Skeletal muscle satellite cell (primary cell): ENCODE measurements around the gene DIS3L.
A peak's percentile ranks its signal among the peaks of the same experiment; 100 is the strongest.
"Not testable (repeated sequence)": the region's sequence is repeated elsewhere in the genome, so short reads cannot be mapped to it uniquely, and the experiment has no call there.

Experiments used
- H3K27me3 ChIP-seq: 2 replicates; pipeline ENCODE4 v1.7.0; 2013; ENCODE audit warnings: low read length; ENCODE audit not compliant: control insufficient read depth, insufficient read depth
- H3K36me3 ChIP-seq: 2 replicates; pipeline ENCODE4 v1.7.0; 2013; ENCODE audit warnings: mild to moderate bottlenecking, control low read depth, low read length; ENCODE audit not compliant: insufficient read depth
- H3K4me1 ChIP-seq: 2 replicates; pipeline ENCODE4 v1.7.0; 2013; ENCODE audit warnings: low read length; ENCODE audit not compliant: control insufficient read depth, insufficient read depth
- H3K4me2 ChIP-seq: 2 replicates; pipeline ENCODE4 v1.7.0; 2013; ENCODE audit warnings: mild to moderate bottlenecking, low read length
- H3K4me3 ChIP-seq: 2 replicates; pipeline ENCODE4 v1.7.0; 2013; ENCODE audit warnings: low read length
- H3K9ac ChIP-seq: 2 replicates; pipeline ENCODE4 v1.7.0; 2013; ENCODE audit warnings: mild to moderate bottlenecking, low read depth, low read length, moderate library complexity
- H3K9me3 ChIP-seq: replicated peaks from 2 replicates; pipeline ENCODE4 v1.7.0; 2013; ENCODE audit warnings: mild to moderate bottlenecking, control low read depth, low read length

Gene DIS3L

DNA sequence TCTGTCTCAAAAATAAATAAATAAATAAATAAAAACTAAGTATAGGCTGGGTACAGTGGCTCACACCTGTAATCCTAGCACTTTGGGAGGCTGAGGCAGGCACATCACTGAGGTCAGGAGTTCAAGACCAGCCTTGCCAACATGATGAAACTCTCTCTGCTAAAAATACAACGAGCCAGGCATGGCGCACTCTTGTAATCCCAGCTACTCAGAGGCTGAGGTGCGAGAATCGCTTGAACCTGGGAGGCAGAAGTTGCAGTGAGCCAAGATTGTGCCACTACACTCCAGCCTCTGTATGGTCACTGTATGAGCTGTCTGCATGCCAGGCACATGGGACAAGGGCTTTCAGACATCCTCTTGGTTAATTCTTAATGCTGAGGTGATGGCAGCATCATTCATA lies 34.4 kb downstream of the DIS3L start:
- peaks cover 36% of the 10 kb centered on the region for H3K36me3 ChIP-seq
- H3K4me3 ChIP-seq = no peak overlapping the region
- H3K4me1 ChIP-seq = no peaks in the 10 kb centered on the region
- no peak overlapping the region for H3K9ac ChIP-seq
- H3K27me3 ChIP-seq = no peaks in the 10 kb centered on the region
- no peaks in the 10 kb centered on the region for H3K9me3 ChIP-seq
- no peak overlapping the region for H3K4me2 ChIP-seq

DNA sequence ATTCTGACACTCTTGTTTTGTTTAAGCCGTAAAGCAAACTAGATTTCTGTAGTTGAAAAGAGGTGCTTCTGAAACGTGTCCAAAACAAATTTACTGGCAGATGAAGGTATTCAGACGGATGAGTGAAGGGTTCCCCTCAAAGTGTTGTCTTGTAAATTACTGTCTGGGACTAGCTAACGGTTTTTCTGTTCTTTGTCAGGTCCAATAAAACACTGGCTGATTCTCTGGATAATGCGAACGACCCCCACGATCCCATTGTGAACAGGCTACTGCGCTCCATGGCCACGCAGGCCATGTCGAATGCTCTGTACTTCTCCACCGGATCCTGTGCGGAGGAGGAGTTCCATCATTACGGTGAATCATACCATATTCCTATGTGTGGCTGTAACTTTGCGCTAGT lies 35.4 kb downstream of the DIS3L start:
- no peak overlapping the region for H3K4me2 ChIP-seq
- peaks cover 33% of the 10 kb centered on the region for H3K36me3 ChIP-seq
- no peak overlapping the region for H3K9ac ChIP-seq
- H3K4me3 ChIP-seq = no peak overlapping the region
- H3K9me3 ChIP-seq = no peaks in the 10 kb centered on the region
- no peaks in the 10 kb centered on the region for H3K4me1 ChIP-seq
- H3K27me3 ChIP-seq = no peaks in the 10 kb centered on the region

DNA sequence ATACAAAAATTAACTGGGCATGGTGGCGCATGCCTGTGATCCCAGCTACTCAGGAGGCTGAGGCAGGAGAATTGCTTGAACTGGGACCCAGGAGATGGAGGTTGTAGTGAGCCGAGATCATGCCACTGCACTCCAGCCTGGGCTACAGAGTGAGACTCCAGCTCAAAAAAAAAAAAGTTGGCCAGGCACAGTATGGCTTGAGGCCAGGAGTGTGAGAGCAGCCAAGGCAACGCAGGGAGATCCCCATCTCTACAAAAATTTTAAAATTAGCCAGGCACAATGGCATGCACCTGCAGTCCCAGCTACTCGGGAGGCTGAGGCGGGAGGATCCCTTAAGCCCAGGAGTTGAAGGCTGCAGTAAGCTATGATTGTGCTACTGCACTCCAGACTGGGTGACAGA lies 55.2 kb downstream of the DIS3L start:
- H3K4me3 ChIP-seq, H3K4me1 ChIP-seq, H3K9me3 ChIP-seq, H3K27me3 ChIP-seq, H3K4me2 ChIP-seq, H3K9ac ChIP-seq: not testable (repeated sequence)
- peaks cover 18% of the 10 kb centered on the region for H3K36me3 ChIP-seq

DNA sequence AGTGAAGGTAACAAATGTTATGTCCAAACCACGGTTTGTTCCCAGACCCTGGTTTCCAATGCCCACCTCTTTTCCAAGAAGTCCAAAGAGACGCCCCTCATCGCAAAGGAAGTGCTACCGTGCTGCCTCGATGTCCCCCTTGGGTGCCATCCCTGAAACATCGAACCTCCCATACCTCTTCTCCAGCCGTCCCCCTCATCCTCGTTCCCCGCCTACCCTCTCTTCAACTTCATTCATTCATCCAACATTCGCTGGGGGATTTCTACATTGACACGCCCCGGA lies 62.6 kb downstream of the DIS3L start:
- peak overlapping the region; percentile 90 for H3K4me3 ChIP-seq
- H3K4me2 ChIP-seq = peak overlapping the region; percentile 97
- H3K9ac ChIP-seq = peak overlapping the region; percentile 91
- H3K27me3 ChIP-seq = no peaks in the 10 kb centered on the region
- no peaks in the 10 kb centered on the region for H3K36me3 ChIP-seq
- no peaks in the 10 kb centered on the region for H3K9me3 ChIP-seq
- peaks cover 3% of the 10 kb centered on the region for H3K4me1 ChIP-seq

DNA sequence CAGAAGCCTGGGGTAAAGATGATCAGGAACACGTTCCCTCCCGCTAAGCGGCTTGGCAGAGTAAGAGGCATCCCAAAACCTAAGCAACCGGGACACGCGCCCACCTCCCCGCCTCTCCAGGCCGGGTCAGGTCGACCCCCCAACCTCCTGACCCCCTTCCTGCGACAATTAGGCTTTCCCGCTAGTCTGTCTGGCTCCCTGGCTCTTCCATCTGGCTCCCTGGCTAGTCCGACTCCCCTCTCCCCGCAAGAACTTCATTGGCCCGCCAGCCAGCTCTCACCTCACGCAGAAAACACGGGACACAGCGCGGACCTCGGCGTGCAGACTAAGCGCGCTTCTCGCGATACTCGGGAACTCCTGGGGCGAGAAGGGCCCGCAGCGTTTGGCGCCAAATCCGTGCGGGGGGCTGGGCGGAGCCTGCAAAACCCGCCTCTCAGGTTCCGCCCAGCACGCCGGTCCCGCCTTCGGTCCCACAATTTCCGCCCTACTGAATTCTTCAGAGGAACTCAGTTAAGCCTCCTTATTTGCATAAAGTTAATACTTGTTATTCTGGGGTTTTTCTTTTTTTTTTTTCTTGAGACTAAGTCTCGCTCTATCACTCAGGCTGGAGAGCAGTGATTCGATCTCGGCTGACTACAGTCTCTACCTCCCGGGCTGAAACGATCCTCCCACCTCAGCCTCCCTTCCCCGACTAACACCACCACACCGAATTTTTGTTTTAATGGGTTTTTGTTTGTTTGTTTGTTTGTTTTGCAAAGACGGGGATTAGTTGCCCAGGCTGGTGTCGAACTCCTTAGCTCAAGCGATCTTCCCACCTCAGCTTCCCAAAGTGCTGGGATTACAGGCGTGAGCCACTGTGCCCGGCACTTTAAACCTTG lies 63.2 kb downstream of the DIS3L start, which contains the start of gene TIPIN:
Gene TIPIN, minus strand, starts transcription at position 327 of the 878 bp plus-strand sequence. CDS start 3,738 bp downstream, outside the sequence.
- Histone ChIP-seq H3K4me2 (peak within 1 kb of the TSS; percentile 97), H3K4me3 (peak within 1 kb of the TSS; percentile 90), H3K9me3 (no peaks in the 10 kb centered on the region), H3K9ac (peak within 1 kb of the TSS; percentile 91), H3K27me3 (no peaks in the 10 kb centered on the region), H3K36me3 (no peaks in the 10 kb centered on the region), H3K4me1 (peaks cover 3% of the 10 kb centered on the region)

DNA sequence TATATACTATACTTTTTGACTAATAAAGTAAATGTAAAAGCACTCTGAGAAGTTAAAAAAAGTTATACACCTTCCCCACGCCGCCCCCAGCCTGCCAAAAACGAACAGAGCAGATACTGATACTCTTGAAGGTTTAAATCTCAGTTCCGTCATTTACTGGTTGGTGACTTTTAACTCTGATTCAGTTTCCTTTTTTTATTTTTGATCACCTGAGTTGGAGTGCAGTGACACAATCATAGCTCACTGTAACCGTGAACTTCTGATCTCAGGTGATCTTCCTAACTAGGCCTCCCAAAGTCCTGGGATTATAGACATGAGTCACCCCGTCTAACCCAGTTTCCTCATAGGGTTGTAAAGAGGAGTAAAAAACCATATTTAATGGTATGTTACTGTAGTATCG lies 66.4 kb downstream of the DIS3L start:
- Histone ChIP-seq H3K4me1 (peaks cover 3% of the 10 kb centered on the region), H3K9ac (no peak overlapping the region), H3K27me3 (no peaks in the 10 kb centered on the region), H3K4me2 (no peak overlapping the region), H3K9me3 (no peaks in the 10 kb centered on the region), H3K36me3 (no peaks in the 10 kb centered on the region), H3K4me3 (no peak overlapping the region)

DNA sequence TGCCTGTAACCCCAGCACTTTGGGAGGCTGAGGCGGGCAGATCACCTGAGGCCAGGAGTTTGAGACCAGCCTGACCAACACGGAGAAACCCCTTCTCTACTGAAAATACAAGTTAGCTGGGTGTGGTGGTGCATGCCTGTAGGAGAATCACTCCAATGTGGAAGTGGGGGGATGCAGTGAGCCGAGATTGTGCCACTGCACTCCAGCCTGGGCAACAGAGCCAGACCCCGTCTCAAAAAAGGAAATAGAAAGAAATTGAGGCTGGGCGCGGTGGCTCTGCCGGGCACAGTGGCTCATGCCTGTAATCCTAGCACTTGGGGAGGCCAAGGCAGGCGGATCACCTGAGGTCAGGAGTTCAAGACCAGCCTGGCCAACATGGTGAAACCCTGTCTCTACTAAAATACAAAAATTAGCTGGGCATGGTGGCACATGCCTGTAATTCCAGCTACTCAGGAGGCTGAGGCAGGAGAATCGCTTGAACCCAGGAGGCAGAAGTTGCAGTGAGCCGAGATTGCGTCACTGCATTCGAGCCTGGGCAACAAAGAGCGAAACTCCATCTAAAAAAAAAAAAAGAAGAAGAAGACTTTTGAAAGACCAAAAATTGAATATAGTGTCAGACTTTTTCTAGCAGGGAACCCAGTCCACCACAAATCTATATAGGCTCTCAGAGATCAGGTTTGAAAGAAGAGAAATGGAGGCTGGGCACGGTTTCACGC lies 68.5 kb downstream of the DIS3L start:
- H3K27me3 ChIP-seq, H3K9me3 ChIP-seq, H3K4me2 ChIP-seq, H3K9ac ChIP-seq, H3K36me3 ChIP-seq, H3K4me3 ChIP-seq, H3K4me1 ChIP-seq: not testable (repeated sequence)

DNA sequence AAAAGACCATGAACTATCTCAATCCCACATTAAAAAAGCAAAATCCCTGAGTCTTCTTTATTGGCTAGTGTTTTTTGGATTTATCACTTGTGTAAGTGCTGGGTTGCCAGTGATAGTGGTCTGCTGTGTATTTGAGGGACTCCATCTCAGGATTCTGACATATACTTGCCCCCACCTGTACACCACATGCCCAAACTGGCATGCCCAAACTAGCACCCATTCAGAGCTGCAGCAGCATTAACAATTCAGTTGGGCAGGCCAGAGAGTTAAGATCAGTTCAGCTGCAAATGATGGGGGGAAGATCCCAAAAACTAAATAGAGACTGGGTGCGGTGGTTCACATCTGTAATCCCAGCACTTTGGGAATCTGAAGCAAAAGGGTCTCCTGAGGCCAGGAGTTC lies 69.4 kb downstream of the DIS3L start:
- Histone ChIP-seq H3K4me2 (no peak overlapping the region), H3K27me3 (no peaks in the 10 kb centered on the region), H3K4me3 (no peak overlapping the region), H3K36me3 (no peaks in the 10 kb centered on the region), H3K4me1 (no peaks in the 10 kb centered on the region), H3K9me3 (no peaks in the 10 kb centered on the region), H3K9ac (no peak overlapping the region)

DNA sequence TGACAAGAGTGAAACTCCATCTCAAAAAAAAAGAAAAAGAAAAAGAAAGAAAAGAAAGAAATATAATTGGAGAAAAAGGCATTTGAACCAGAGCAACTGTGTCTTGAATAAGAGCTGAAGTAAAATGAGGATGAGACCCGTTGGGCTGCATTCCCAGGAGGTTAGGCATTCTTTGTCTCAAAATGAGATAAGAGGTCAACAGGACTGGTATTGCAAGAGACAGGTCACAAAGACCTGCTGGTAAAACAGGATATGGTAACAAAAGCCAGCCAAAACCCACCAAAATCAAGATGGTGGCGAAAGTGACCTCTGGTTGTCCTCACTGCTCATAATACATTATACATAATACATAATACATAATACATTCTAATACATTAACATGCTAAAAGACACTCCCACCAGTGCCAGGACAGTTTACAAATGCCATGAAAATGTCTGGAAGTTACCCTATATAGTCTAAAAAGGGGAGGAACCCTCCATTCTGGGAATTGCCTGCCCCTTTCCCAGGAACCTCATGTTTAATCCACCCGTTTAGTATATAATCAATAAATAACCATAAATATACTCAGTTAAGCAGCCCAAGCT lies 71.7 kb downstream of the DIS3L start:
- no peak overlapping the region for H3K4me3 ChIP-seq
- H3K36me3 ChIP-seq = no peaks in the 10 kb centered on the region
- no peak overlapping the region for H3K4me2 ChIP-seq
- H3K27me3 ChIP-seq = no peaks in the 10 kb centered on the region
- no peaks in the 10 kb centered on the region for H3K9me3 ChIP-seq
- H3K4me1 ChIP-seq = peaks cover 6% of the 10 kb centered on the region
- H3K9ac ChIP-seq = no peak overlapping the region

DNA sequence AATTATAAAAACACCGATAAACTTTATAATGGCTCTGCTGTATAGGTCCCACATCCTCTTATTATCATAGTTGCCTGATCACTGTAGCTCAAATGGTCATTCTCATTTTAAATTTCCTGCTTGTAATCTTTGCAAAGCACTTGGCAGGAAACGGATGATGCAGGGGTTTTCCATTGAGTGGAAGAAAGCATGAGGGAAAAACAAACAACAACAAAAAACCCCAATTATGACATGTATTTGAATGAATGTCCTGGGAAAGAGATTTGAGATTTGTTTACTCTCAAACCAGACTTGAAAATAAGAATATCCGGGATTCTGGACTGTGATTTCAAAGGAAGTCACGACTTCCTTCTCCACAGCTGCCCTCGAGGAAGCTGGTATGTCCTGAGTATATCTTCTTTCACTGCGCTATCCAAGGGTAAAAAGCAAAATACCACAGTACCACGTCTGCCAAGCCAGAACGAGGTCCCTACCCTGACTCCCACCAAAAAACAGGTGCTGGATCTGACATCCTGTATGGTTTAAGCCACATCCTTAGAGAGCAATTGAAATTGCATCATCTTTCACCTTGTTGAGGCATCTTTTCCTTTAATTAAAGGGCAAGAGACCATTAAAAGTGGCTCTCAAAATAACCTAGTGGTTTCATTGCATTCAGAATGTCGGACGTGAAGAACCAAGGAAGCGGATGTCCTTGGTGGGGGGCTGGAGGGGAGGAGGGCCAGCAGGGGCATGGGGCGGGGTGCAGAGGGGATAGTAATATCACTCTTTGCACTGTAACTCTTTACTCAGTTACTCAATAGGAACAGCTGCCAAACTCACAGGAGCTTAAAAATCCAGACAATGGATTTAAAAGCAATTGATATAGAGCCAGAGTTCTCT lies 76.6 kb downstream of the DIS3L start:
- H3K4me3 ChIP-seq = peak overlapping the region; percentile 56
- peaks cover 12% of the 10 kb centered on the region for H3K4me1 ChIP-seq
- H3K36me3 ChIP-seq = no peaks in the 10 kb centered on the region
- peak overlapping the region; percentile 47 for H3K9ac ChIP-seq
- H3K4me2 ChIP-seq = peak overlapping the region; percentile 74
- H3K27me3 ChIP-seq = no peaks in the 10 kb centered on the region
- no peaks in the 10 kb centered on the region for H3K9me3 ChIP-seq

DNA sequence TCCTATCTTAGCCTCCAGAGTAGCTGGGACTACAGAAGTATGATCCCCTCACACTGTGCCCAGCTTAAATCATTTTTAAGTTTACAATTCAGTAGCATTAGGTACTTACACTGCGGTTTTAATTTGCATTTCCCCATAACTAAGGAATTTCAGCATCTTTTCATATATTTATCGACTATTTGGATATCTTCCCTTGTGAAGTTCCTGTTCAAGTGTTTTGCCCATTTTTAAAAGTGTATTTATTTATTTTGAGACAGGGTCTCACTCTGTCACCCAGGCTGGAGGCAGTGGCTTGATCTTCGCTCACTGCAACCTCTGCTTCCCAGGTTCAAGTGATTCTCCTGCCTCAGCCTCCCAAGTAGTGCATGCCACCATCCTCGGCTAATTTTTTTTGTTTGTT lies 80.8 kb downstream of the DIS3L start:
- H3K4me2 ChIP-seq = no peak overlapping the region

More for the DNA sequence above, 80.8 kb downstream of the DIS3L start:
- H3K4me3 ChIP-seq = no peak overlapping the region
- no peaks in the 10 kb centered on the region for H3K9me3 ChIP-seq
- no peaks in the 10 kb centered on the region for H3K36me3 ChIP-seq
- H3K27me3 ChIP-seq = no peaks in the 10 kb centered on the region
- no peak overlapping the region for H3K9ac ChIP-seq
- H3K4me1 ChIP-seq = peaks cover 12% of the 10 kb centered on the region
